OCI-M2 (cell line): ENCODE measurements around the gene TSPAN16.

Source experiments
- DNase-seq: peaks from one replicate; lab custom pipeline; 2025; ENCODE audit not compliant: unreplicated experiment; lab: John Stamatoyannopoulos, UW

The TSPAN16 gene, protein sequence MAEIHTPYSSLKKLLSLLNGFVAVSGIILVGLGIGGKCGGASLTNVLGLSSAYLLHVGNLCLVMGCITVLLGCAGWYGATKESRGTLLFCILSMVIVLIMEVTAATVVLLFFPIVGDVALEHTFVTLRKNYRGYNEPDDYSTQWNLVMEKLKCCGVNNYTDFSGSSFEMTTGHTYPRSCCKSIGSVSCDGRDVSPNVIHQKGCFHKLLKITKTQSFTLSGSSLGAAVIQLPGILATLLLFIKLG

DNA sequence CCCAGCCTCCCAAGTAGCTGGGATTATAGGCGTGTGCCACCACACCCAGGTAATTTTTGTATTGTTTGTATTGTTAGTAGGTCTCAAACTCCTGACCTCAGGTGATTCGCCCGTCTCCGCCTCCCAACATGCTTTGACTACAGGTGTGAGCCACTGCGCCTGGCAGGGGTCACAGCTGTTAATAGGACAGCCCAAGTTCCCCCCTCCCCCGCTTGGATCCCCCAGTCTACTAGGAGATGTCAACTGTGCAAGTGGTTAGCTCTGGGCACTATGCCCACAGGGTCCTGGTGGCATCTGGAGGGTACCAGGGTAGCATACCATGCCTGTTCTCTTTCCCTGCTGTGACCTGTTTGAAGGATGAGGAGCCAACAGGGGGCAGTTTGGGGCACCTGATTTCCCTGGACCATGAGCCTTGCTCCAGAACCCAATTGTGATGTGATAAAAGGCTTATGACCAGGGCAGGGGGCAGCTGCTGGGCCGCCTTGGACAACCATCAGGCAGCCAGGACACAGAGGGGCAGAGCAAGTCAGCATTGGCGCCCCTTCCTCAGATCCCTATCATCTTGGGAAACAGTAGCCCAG lies at the start of gene TSPAN16:
TSS of gene TSPAN16 (plus strand) at position 496 of the 581 bp plus-strand sequence. CDS start 138 bp downstream, outside the sequence.
- DNase-seq: no peak

GRCh38 chr19:11246941-11247340 lies 49.0 kb upstream of the TSPAN16 start:
- DNase-seq: no peak

DNA sequence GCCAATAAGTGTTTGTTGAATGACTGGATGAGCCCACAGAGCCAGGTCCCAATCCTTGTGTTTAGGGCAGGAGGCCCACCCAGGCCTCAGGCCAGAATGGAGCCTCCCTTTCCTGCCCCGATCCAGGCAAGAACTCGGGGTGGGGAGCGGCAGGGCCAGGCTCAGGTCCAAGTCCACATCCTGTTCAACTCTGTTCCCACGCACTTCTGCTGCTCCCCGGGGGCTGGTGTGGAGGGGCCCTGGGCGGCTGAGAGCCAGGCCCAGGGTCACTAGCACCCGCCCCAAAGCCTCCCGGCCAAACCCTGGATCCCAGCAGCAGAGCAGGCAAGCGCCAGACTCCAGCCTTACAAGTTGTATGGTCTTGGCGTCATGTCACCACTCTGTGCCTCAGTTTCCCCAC lies 48.6 kb upstream of the TSPAN16 start:
- DNase-seq: no peak

GRCh38 chr19:11247934-11248333 lies 48.0 kb upstream of the TSPAN16 start:
- no peak for DNase-seq

GRCh38 chr19:11248852-11249251 lies 47.1 kb upstream of the TSPAN16 start:
- no peak for DNase-seq

DNA sequence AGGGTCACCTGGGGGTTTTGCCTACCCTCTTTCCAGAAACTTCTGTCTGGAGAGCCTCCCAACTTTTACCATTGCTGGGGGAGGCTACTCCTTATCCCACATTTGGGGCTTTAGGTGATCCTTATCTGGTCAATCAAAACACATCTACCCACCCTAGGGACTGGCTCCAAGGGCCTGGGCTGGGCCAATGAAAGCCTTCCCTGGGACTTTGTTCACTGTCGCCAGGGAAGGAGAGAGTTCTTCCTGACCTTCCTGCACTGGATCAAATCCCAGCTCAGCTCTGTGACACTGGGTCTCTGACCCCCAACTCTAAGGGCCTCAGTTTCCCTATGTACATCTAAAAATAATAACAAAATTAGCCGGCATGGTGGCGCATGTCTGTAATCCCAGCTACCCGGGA lies 44.7 kb upstream of the TSPAN16 start:
- DNase-seq: no peak

GRCh38 chr19:11251650-11252314 lies 44.2 kb upstream of the TSPAN16 start:
- DNase-seq: no peak

DNA sequence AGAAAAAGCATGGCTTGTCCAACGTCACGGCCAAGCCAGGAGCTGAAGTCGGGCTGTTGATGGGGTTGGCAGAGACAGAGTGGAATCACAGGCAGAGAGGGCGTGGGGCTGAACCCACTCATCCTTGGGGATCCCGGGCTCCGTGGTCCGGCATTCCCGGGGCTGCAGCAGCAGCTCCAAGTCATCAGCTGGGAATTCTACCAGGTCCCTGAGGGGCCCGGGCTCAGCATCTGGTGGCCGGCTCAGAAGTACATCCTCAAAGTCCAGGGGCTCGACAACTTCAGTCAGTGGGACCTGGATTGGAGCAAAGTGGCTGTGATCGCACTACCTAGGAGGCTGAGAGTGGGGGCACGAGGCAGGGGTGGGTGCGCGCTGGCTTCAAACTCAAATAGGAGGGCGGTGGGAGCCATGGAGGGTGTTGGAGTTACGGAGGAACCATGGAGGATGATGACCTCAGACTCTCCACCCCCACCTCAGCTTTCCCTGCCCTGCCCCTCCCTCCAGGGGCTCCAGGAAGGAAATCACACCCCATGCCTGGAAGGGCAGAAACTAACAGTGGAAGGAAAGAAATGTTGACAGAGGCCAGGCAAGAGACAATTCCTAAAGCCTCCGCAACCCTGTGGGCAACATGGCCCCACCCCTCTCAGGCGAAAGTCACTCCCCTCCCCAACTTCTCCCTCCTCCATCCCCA lies 43.1 kb upstream of the TSPAN16 start:
- no peak for DNase-seq

DNA sequence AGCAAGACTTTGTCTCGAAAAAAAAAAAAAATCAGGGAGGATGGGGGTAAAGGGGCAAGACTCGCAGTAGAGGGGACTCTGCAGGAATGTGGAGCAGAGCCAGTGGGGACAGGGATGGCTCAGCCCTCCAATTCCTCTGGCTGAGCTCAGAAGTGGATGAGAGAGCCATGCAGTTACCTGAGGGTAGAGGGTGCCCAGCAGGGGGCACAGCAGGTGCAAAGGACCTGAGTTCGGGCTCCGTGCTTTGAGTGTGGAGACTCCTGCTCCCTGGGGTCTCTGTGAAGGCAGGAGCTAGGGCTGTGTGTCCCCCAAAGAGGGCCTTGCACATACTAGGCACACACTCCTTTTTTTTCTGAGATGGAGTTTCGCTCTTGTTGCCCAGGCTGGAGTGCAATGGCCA lies 41.3 kb upstream of the TSPAN16 start:
- DNase-seq: no peak

DNA sequence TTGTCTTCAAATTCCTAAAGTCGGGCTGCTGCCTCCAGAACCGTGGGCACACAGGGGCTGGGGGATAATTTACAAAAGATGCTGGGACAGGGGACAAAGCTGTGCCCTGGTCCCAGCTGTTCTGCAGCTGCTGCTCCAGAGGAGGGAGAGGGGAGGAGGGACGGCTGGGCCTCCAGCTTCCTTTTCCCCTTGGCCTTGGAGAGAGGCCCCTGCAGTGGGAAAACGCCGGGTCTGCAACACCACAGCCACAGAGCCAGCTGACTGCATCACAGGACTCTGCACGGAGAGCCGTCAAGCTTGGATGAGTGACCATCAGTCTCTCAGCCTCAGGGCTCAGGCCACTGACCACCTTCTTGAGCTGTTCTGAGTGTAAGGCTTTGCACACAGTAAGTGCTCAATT lies 39.8 kb upstream of the TSPAN16 start:
- no peak for DNase-seq

DNA sequence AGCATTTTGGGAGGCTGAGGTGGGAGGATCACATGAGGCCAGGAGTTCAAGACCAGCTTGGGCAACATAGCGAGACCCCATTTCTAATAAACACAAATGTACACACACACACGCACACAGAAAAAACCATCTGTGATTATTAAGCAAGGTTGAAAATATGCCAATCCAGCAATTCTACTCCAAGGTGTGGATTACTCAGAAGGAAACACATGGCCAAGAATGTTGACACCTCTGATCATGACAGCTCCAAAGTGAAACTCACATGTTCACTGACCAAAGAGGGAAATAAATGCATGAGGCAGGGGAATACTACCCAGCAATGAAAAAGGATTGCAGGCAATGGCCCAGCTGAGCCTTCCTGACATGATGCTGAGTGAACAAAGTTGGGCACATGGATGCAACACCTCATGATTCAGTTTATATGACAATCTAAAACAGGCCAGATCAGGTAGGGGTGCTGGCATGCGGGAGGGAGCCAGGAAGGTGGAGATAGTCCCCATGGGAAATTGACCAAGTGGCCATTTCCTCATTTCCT lies 38.0 kb upstream of the TSPAN16 start:
- no peak for DNase-seq

DNA sequence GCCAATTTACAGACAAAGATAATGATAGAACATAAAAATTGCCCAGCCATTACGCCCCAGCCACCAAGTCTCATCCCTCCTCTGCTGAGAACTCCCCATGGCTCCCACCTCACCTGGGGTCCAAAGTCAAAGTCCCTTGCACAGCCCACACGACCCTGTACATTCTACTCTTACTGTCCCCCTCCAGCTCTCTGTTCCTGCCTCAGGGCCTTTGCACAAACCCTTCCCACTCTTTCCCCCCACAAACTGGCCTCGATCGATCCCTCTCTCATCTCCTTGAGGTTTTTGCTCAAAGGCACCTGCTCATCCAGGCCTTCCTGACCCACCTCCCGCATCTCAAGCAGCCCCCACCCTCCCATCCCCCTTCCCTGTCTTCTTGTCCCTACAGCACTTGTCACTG lies 35.0 kb upstream of the TSPAN16 start:
- DNase-seq: no peak

GRCh38 chr19:11261431-11261970 lies 34.5 kb upstream of the TSPAN16 start:
- DNase-seq: no peak

DNA sequence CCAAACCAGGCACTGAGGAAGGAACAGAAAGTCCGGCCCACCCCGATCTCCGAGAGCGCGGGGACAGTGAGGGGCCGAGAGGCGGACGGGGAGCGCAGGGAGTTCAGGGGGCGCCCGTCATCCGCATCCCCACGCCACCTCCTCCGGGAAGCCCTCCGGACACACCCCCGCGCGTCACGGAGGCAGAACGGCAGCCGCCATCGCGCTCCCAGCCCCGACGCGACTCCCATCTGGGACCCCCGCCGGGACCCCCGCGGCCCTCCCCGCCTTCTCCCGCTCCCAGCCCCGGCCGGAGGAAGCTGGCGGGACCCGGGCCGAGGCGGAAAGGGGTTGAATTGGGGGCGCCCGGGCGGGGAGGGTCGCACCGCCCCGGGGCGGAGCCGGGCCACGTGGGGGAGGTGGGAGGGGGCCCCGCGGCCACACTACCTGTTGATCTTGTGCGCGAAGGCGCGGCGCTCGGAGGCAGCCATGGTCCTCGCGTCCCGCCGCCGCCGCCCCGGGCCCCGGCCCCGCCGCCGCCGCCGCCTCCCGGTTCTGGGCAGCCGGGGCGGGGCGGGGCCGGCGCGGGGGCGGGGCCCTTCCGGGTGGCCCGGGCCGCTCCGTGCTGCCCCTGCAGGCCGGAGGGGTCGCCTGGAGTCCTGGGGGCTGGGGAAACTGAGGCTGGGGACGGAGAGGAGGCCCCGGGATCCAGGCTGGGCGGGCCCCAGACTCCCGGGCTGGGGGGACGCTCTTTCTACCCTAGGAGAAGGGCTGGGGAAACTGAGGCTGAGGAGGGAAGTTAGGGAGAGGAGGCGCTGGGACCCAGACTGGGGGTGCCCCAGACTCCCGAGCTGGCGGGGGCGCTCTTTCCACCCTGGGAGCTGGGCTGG lies 33.8 kb upstream of the TSPAN16 start, which contains the start of gene DOCK6:
TSS of gene DOCK6 (minus strand) at position 554 of the 869 bp plus-strand sequence. CDS start at position 470, 84 bp downstream.
- DNase-seq: no peak

- no peak for DNase-seq
These were observed 32.2 kb upstream of the TSPAN16 start for GRCh38 chr19:11263726-11264125.

- DNase-seq: no peak
These were observed 31.3 kb upstream of the TSPAN16 start for GRCh38 chr19:11264452-11265176.

- no peak for DNase-seq
These were observed 30.7 kb upstream of the TSPAN16 start for GRCh38 chr19:11265177-11265784.

- DNase-seq: no peak
These were observed 30.1 kb upstream of the TSPAN16 start for GRCh38 chr19:11265785-11266236.
